ENCODE measurements around the gene SPRR5. TPM values are rescaled to one million over a fixed set of nuclear protein-coding genes. Genes with fewer than 3 reads are reported as not detected.

The SPRR5 gene
- total and polyA plus RNA-seq, 9 of the 15 experiments (the other 6 are each of a cell fraction or from before 2014, with no cell fraction given), result not detected

DNA sequence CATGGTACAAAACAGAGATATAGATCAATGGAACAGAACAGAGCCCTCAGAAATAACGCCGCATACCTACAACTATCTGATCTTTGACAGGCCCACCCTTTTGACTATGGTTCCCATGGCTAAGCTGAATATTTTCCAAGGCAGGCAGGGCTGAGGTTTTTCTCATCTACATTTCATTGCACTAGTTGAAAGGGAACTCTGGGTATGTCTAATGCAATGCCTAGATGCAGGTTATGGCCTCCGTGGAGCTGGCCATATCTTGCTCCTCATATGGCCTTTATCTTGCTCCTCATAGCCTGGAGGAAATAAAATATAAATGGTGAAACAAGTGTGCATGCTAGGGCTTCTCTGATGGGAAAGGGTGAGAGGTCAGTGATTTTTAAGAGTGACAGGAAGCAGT lies 10.6 kb downstream of the SPRR5 start:
- Histone ChIP-seq H4K20me1 (replicated peaks; ENCODE audit: control insufficient read depth, insufficient read depth, low read length) (no peaks in the 10 kb centered on the region), H3K4me3 (no peak overlapping the region), H3K4me1 (replicated peaks in 1 of 2; ENCODE audit: control insufficient read depth in 2 of 2, insufficient read depth in 2 of 2, low read length in 2 of 2) (no peaks in the 10 kb centered on the region), H3K27ac (ENCODE audit: extremely low read depth, low read depth, low read length) (no peak overlapping the region), H3K27me3 (ENCODE audit: control insufficient read depth in 2 of 2, insufficient read depth in 2 of 2, low read length in 2 of 2) (peaks cover 7 to 29% of the 10 kb centered on the region in 2 experiments; a peak in 4 of 5 replicates), H2AFZ (ENCODE audit: low read depth, low read length) (no peak overlapping the region), H3K9me1 (ENCODE audit: control insufficient read depth, insufficient read depth, low read length) (no peaks in the 10 kb centered on the region), H3K9ac (ENCODE audit: insufficient read depth in 1 of 2, low read depth in 2 of 2, low read length in 2 of 2) (no peak overlapping the region; a peak in 1 of 4 replicates), H3K79me2 (ENCODE audit: control insufficient read depth, insufficient read depth, low read length) (no peaks in the 10 kb centered on the region), H3K9me3 (replicated peaks; ENCODE audit: control insufficient read depth, insufficient read depth, low read depth, low read length) (no peaks in the 10 kb centered on the region), H3K36me3 (ENCODE audit: control insufficient read depth, insufficient read depth, low read length) (no peaks in the 10 kb centered on the region), H3K4me2 (ENCODE audit: insufficient read depth, low read length) (no peak overlapping the region)
- no TSS peak for BruUV-seq (replicated peaks)
- no peak for DNase-seq (ENCODE audit: extremely low read depth in 1 of 4, low spot score in 3 of 4)
- no peak for TF ChIP-seq ZBTB8A (IDR thresholded peaks at IDR 0.05; ENCODE audit: partially characterized antibody)
- no peak for TF ChIP-seq ZNF3 (CRISPR knock-in tag; IDR thresholded peaks at IDR 0.05)
- no peak for TF ChIP-seq SMARCA5 (IDR thresholded peaks at IDR 0.05)
- no peak for TF ChIP-seq SMARCC2 (IDR thresholded peaks at IDR 0.05; ENCODE audit: low read depth)
- ATAC-seq, result no peak
- intact Hi-C loops (cut with micrococcal nuclease), result no loop called here
- ChIA-PET CTCF (ENCODE audit: low intra/inter-chr PET ratio) (no interaction called here), POLR2A (no interaction called here)
- FAIRE-seq, result no peak
- 3% methylated on average over 3 of the region's 3 CpGs for WGBS (ENCODE audit: insufficient coverage, low coverage, missing lambda C conversion rate)
- in situ Hi-C loops (cut with MboI), result loop anchor here (25.0 kb wide), 1 partner anchor 230 kb away; no protein-coding TSS in a partner anchor

DNA sequence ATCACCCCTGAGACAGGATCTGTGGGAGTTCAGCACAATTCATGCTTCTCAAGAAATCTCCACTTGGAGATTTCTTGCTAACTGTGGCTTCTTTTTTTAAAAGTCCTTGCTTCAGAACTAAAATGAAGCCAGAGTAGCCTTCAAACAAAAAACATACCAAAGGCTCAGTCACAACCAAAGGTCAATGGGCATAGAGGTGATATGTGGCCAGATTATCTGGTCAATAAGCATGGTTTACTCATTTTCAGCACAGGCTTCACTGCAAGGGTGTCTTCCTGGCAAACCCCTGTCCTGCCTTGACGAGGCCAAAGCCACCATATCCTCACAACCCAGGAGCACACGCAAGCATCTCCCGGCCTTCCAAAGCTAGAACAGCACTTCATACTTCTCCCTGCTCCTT lies 12.3 kb downstream of the SPRR5 start:
- Histone ChIP-seq H3K9ac (ENCODE audit: insufficient read depth in 1 of 2, low read depth in 2 of 2, low read length in 2 of 2) (no peak overlapping the region), H3K27me3 (ENCODE audit: control insufficient read depth in 2 of 2, insufficient read depth in 2 of 2, low read length in 2 of 2) (peaks cover 7 to 24% of the 10 kb centered on the region in 2 experiments; a peak in 4 of 5 replicates), H3K9me3 (replicated peaks; ENCODE audit: control insufficient read depth, insufficient read depth, low read depth, low read length) (no peaks in the 10 kb centered on the region), H4K20me1 (replicated peaks; ENCODE audit: control insufficient read depth, insufficient read depth, low read length) (no peaks in the 10 kb centered on the region), H3K4me3 (no peak overlapping the region), H3K36me3 (ENCODE audit: control insufficient read depth, insufficient read depth, low read length) (no peaks in the 10 kb centered on the region), H3K79me2 (ENCODE audit: control insufficient read depth, insufficient read depth, low read length) (no peaks in the 10 kb centered on the region), H3K4me2 (ENCODE audit: insufficient read depth, low read length) (no peak overlapping the region), H2AFZ (ENCODE audit: low read depth, low read length) (no peak overlapping the region), H3K27ac (ENCODE audit: extremely low read depth, low read depth, low read length) (no peak overlapping the region), H3K4me1 (replicated peaks in 1 of 2; ENCODE audit: control insufficient read depth in 2 of 2, insufficient read depth in 2 of 2, low read length in 2 of 2) (no peaks in the 10 kb centered on the region), H3K9me1 (ENCODE audit: control insufficient read depth, insufficient read depth, low read length) (no peaks in the 10 kb centered on the region)
- BruUV-seq (replicated peaks), result no TSS peak
- POLR2A ChIA-PET, result no interaction called here
- in situ Hi-C loops (cut with MboI) (loop anchor here (25.0 kb wide), 1 partner anchor 228 kb away; no protein-coding TSS in a partner anchor), intact Hi-C loops (cut with micrococcal nuclease) (no loop called here)
- no peak for FAIRE-seq
- 3% methylated on average over 3 of the region's 3 CpGs for WGBS (ENCODE audit: insufficient coverage, low coverage, missing lambda C conversion rate)
- DNase-seq (ENCODE audit: extremely low read depth in 1 of 4, low spot score in 3 of 4), result no peak
- CTCF ChIA-PET (ENCODE audit: low intra/inter-chr PET ratio), result no interaction called here
- no peak for ATAC-seq
- TF ChIP-seq ETV5 (CRISPR knock-in tag; IDR thresholded peaks at IDR 0.05; ENCODE audit: low read depth) (no peak), HDAC2 (IDR thresholded peaks at IDR 0.05) (no peak), PTBP1 (IDR thresholded peaks at IDR 0.05; ENCODE audit: low read depth, low read length) (no peak), E2F3 (CRISPR knock-in tag; IDR thresholded peaks at IDR 0.05) (no peak), PHF21A (IDR thresholded peaks at IDR 0.05; ENCODE audit: borderline replicate concordance, low read depth) (no peak), CEBPG (CRISPR knock-in tag; IDR thresholded peaks at IDR 0.05) (no peak), CEBPG (tag; conservative IDR thresholded peaks at IDR 0.05 in 1 of 2, IDR thresholded peaks at IDR 0.05 in 1 of 2) (no peak)
- TF ChIP-seq, protein P1, sequence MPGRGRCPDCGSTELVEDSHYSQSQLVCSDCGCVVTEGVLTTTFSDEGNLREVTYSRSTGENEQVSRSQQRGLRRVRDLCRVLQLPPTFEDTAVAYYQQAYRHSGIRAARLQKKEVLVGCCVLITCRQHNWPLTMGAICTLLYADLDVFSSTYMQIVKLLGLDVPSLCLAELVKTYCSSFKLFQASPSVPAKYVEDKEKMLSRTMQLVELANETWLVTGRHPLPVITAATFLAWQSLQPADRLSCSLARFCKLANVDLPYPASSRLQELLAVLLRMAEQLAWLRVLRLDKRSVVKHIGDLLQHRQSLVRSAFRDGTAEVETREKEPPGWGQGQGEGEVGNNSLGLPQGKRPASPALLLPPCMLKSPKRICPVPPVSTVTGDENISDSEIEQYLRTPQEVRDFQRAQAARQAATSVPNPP (IDR thresholded peaks at IDR 0.05; ENCODE audit: borderline replicate concordance, insufficient read depth, insufficient read length), result no peak
- TF ChIP-seq, protein P2, sequence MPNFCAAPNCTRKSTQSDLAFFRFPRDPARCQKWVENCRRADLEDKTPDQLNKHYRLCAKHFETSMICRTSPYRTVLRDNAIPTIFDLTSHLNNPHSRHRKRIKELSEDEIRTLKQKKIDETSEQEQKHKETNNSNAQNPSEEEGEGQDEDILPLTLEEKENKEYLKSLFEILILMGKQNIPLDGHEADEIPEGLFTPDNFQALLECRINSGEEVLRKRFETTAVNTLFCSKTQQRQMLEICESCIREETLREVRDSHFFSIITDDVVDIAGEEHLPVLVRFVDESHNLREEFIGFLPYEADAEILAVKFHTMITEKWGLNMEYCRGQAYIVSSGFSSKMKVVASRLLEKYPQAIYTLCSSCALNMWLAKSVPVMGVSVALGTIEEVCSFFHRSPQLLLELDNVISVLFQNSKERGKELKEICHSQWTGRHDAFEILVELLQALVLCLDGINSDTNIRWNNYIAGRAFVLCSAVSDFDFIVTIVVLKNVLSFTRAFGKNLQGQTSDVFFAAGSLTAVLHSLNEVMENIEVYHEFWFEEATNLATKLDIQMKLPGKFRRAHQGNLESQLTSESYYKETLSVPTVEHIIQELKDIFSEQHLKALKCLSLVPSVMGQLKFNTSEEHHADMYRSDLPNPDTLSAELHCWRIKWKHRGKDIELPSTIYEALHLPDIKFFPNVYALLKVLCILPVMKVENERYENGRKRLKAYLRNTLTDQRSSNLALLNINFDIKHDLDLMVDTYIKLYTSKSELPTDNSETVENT (CRISPR knock-in tag; IDR thresholded peaks at IDR 0.05), result no peak
- TF ChIP-seq, protein P3, sequence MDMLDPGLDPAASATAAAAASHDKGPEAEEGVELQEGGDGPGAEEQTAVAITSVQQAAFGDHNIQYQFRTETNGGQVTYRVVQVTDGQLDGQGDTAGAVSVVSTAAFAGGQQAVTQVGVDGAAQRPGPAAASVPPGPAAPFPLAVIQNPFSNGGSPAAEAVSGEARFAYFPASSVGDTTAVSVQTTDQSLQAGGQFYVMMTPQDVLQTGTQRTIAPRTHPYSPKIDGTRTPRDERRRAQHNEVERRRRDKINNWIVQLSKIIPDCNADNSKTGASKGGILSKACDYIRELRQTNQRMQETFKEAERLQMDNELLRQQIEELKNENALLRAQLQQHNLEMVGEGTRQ (CRISPR knock-in tag; IDR thresholded peaks at IDR 0.05), result no peak

Data from K562 (cell line).